NCI-H526 treated with DMSO at 0.1 percent for 48 hours (cell line): ENCODE data around the gene PRRC2C.
"Not testable (repeated sequence)": the region's sequence is repeated elsewhere in the genome, so short reads cannot be mapped to it uniquely, and the experiment has no call there.

Experiments
- DNase-seq: peaks from one replicate; lab custom pipeline; 2025; lab: John Stamatoyannopoulos, UW

PRRC2C gene

GRCh38 chr1:171500304-171500703 is 15.0 kb downstream of the PRRC2C start:
- DNase-seq = no peak

GRCh38 chr1:171500803-171501202 is 15.5 kb downstream of the PRRC2C start:
- no peak for DNase-seq

- DNase-seq = no peak
These were observed 16.1 kb downstream of the PRRC2C start for GRCh38 chr1:171501305-171502024.

- DNase-seq = no peak
These were observed 21.4 kb downstream of the PRRC2C start for GRCh38 chr1:171506525-171507304.

GRCh38 chr1:171507435-171507834 is 22.1 kb downstream of the PRRC2C start:
- DNase-seq = no peak

- no peak for DNase-seq
These were observed 23.9 kb downstream of the PRRC2C start for GRCh38 chr1:171509191-171509590.

- no peak for DNase-seq
These were observed 28.4 kb downstream of the PRRC2C start for GRCh38 chr1:171513743-171514142.

GRCh38 chr1:171515299-171515698 is 30.0 kb downstream of the PRRC2C start:
- DNase-seq = no peak

GRCh38 chr1:171515741-171516140 is 30.4 kb downstream of the PRRC2C start:
- no peak for DNase-seq

- DNase-seq = no peak
These were observed 36.2 kb downstream of the PRRC2C start for GRCh38 chr1:171521567-171521966.

- DNase-seq = no peak
These were observed 45.3 kb downstream of the PRRC2C start for GRCh38 chr1:171530676-171531075.

- no peak for DNase-seq
These were observed 47.2 kb downstream of the PRRC2C start for GRCh38 chr1:171532520-171532919.

GRCh38 chr1:171545523-171545922 is 60.2 kb downstream of the PRRC2C start:
- no peak for DNase-seq

- no peak for DNase-seq
These were observed 64.7 kb downstream of the PRRC2C start for GRCh38 chr1:171550050-171550449.

- DNase-seq = not testable (repeated sequence)
These were observed 65.3 kb downstream of the PRRC2C start for GRCh38 chr1:171550598-171551100.

- not testable (repeated sequence) for DNase-seq
These were observed 68.6 kb downstream of the PRRC2C start for GRCh38 chr1:171553960-171554359.

- no peak for DNase-seq
These were observed 78.3 kb downstream of the PRRC2C start for GRCh38 chr1:171563675-171564074.

GRCh38 chr1:171566467-171566866 is 81.1 kb downstream of the PRRC2C start:
- no peak for DNase-seq

GRCh38 chr1:171570295-171570694 is 85.0 kb downstream of the PRRC2C start:
- no peak for DNase-seq

- no peak for DNase-seq
These were observed 90.8 kb downstream of the PRRC2C start for GRCh38 chr1:171576144-171576543.

- DNase-seq = no peak
These were observed 95.9 kb downstream of the PRRC2C start for GRCh38 chr1:171581226-171581625.

- DNase-seq = no peak
These were observed 96.4 kb downstream of the PRRC2C start for GRCh38 chr1:171581766-171582165.

GRCh38 chr1:171582589-171582988 is 97.3 kb downstream of the PRRC2C start:
- DNase-seq = no peak
